ENCODE data around the gene ANKRD31. TPM values are rescaled to one million over a fixed set of nuclear protein-coding genes. Genes with fewer than 3 reads are reported as not detected.

The ANKRD31 gene
- total RNA-seq, 1 donor from 2014 or later = 0.11 TPM

- intact Hi-C loops (cut with micrococcal nuclease) = no loop called here
- Mint-ChIP-seq H3K27me3 (ENCODE audit: low read depth) (peaks cover 11% of the 10 kb centered on the region), H3K4me1 (ENCODE audit: low read depth) (peaks cover 12% of the 10 kb centered on the region), H3K27ac (no peak overlapping the region), H3K9me3 (no peaks in the 10 kb centered on the region), H3K4me3 (ENCODE audit: low read depth) (no peak overlapping the region), H3K36me3 (ENCODE audit: low read depth) (no peaks in the 10 kb centered on the region)
- no peak for DNase-seq (ENCODE audit: low spot score)
These were observed 208.6 kb downstream of the ANKRD31 start for GRCh38 chr5:75028090-75028489.

- peaks cover 11% of the 10 kb centered on the region for H3K27me3 Mint-ChIP-seq (ENCODE audit: low read depth)
- no peak overlapping the region for H3K27ac Mint-ChIP-seq
- no peaks in the 10 kb centered on the region for H3K36me3 Mint-ChIP-seq (ENCODE audit: low read depth)
- intact Hi-C loops (cut with micrococcal nuclease) = no loop called here
- peaks cover 12% of the 10 kb centered on the region for H3K4me1 Mint-ChIP-seq (ENCODE audit: low read depth)
- no peak for DNase-seq (ENCODE audit: low spot score)
- no peak overlapping the region for H3K4me3 Mint-ChIP-seq (ENCODE audit: low read depth)
- H3K9me3 Mint-ChIP-seq = no peaks in the 10 kb centered on the region
These were observed 213.1 kb downstream of the ANKRD31 start for GRCh38 chr5:75023368-75024159.

GRCh38 chr5:75021800-75022199, 214.9 kb downstream of the ANKRD31 start:
- DNase-seq (ENCODE audit: low spot score) = no peak
- Mint-ChIP-seq H3K4me3 (ENCODE audit: low read depth) (no peak overlapping the region), H3K4me1 (ENCODE audit: low read depth) (peaks cover 8% of the 10 kb centered on the region), H3K27ac (no peak overlapping the region), H3K36me3 (ENCODE audit: low read depth) (no peaks in the 10 kb centered on the region), H3K9me3 (no peaks in the 10 kb centered on the region), H3K27me3 (ENCODE audit: low read depth) (peaks cover 5% of the 10 kb centered on the region)
- intact Hi-C loops (cut with micrococcal nuclease) = no loop called here

GRCh38 chr5:75021219-75021618, 215.5 kb downstream of the ANKRD31 start:
- H3K9me3 Mint-ChIP-seq = no peaks in the 10 kb centered on the region
- no peak overlapping the region for H3K27ac Mint-ChIP-seq
- no peak overlapping the region for H3K4me3 Mint-ChIP-seq (ENCODE audit: low read depth)
- intact Hi-C loops (cut with micrococcal nuclease) = no loop called here
- DNase-seq (ENCODE audit: low spot score) = no peak
- no peaks in the 10 kb centered on the region for H3K36me3 Mint-ChIP-seq (ENCODE audit: low read depth)
- peaks cover 8% of the 10 kb centered on the region for H3K4me1 Mint-ChIP-seq (ENCODE audit: low read depth)
- peaks cover 3% of the 10 kb centered on the region for H3K27me3 Mint-ChIP-seq (ENCODE audit: low read depth)

- Mint-ChIP-seq H3K4me3 (ENCODE audit: low read depth) (no peak overlapping the region), H3K27ac (no peak overlapping the region), H3K36me3 (ENCODE audit: low read depth) (no peaks in the 10 kb centered on the region), H3K27me3 (ENCODE audit: low read depth) (no peaks in the 10 kb centered on the region), H3K9me3 (no peaks in the 10 kb centered on the region), H3K4me1 (ENCODE audit: low read depth) (peaks cover 8% of the 10 kb centered on the region)
- intact Hi-C loops (cut with micrococcal nuclease) = no loop called here
- DNase-seq (ENCODE audit: low spot score) = no peak
These were observed 216.5 kb downstream of the ANKRD31 start for GRCh38 chr5:75020016-75020656.

GRCh38 chr5:75018805-75019587, 217.7 kb downstream of the ANKRD31 start:
- Mint-ChIP-seq H3K27ac (no peak overlapping the region), H3K4me3 (ENCODE audit: low read depth) (no peak overlapping the region), H3K27me3 (ENCODE audit: low read depth) (no peaks in the 10 kb centered on the region), H3K9me3 (no peaks in the 10 kb centered on the region), H3K4me1 (ENCODE audit: low read depth) (peaks cover 6% of the 10 kb centered on the region), H3K36me3 (ENCODE audit: low read depth) (no peaks in the 10 kb centered on the region)
- intact Hi-C loops (cut with micrococcal nuclease) = no loop called here
- no peak for DNase-seq (ENCODE audit: low spot score)

Other genes with a start within 250 kb of the ANKRD31 start
- 0.28 and 0.37 TPM in 2 replicates for gene GCNT4, start 184.3 kb downstream of the ANKRD31 start, total RNA-seq
- 122 and 123 TPM in 2 replicates for gene HMGCR, start 100.3 kb upstream of the ANKRD31 start, total RNA-seq

All from activated T-helper 2 cell treated with anti-CD3 and anti-CD28 coated beads, Interferon-gamma antibody, Interleukin-2, Interleukin-4, amounts not matched to agents 10 μg/mL and 5 μg/mL and 100 μg/mL, durations not matched to agents 14 hours and 24 hours and 36 hours (primary cell).